Ectodermal cell (in vitro differentiated cells): Measurements from ENCODE around the gene ZNF154.

Experiments
- H3K27ac ChIP-seq: 2 replicates; pipeline ENCODE4 v1.7.0; 2013; ENCODE audit warnings: mild to moderate bottlenecking, low read depth, low read length; ENCODE audit not compliant: insufficient read depth, poor library complexity, severe bottlenecking
- H3K27me3 ChIP-seq: 2 replicates; pipeline ENCODE4 v1.7.0; 2013; ENCODE audit warnings: mild to moderate bottlenecking, low read length; ENCODE audit not compliant: insufficient read depth, control insufficient read depth, poor library complexity, severe bottlenecking
- H3K36me3 ChIP-seq: one replicate; pipeline ENCODE4 v1.7.0; 2013; ENCODE audit warnings: low read length; ENCODE audit not compliant: control insufficient read depth, insufficient read depth
- H3K4me1 ChIP-seq: one replicate; pipeline ENCODE4 v1.7.0; 2013; ENCODE audit warnings: low read length; ENCODE audit not compliant: control insufficient read depth, insufficient read depth
- H3K4me3 ChIP-seq: 2 replicates; pipeline ENCODE4 v1.7.0; 2013; ENCODE audit warnings: low read depth, low read length, control low read depth; ENCODE audit not compliant: insufficient read depth
- H3K9me3 ChIP-seq: 2 replicates; pipeline ENCODE4 v1.7.0; 2013; ENCODE audit warnings: mild to moderate bottlenecking, low read length, moderate library complexity; ENCODE audit not compliant: control insufficient read depth
- WGBS, 2 experiments: methylation state at CpG; one replicate each; pipeline ENCODE4 v1.1.7; 2013; ENCODE audit warnings: missing lambda C conversion rate in 2 of 2; 5-methylcytosine and 5-hydroxymethylcytosine counted together

ZNF154 gene

DNA sequence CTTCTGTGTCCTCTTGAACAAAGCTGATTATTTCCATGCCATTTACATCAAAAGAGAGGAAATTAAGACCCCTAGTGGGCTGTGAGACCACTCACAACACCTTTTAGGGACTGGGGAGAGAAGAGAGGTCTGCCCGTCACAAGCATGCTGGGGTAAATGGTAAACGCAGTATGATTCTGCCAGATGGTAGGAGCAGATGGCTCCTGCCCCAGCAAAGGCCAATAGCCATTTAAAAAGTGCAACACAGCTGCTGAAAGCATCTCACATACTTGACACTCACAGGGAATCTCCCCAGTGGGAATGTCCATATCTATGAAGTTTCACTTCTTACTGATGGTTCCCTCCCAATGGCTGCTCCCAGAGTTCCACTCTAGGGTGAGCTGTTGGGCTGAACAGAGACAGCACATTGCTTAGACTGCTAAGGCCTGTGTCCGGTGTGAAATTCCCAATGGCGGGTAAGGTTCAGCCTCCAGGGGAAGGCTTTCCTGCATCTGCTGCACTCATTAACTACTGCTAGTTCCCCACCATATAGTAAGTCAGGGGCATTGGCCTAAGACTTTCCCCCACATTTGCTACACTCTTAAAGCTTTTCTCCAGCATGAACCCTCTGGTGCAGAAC lies 11.0 kb upstream of the ZNF154 start:
- H3K4me3 ChIP-seq = no peak overlapping the region
- H3K27ac ChIP-seq = no peak overlapping the region
- no peaks in the 10 kb centered on the region for H3K9me3 ChIP-seq
- H3K27me3 ChIP-seq = no peaks in the 10 kb centered on the region
- no peaks in the 10 kb centered on the region for H3K4me1 ChIP-seq
- peaks cover 30% of the 10 kb centered on the region for H3K36me3 ChIP-seq
- 86 to 89% methylated on average over 4 of the region's 4 CpGs for WGBS, 2 experiments

DNA sequence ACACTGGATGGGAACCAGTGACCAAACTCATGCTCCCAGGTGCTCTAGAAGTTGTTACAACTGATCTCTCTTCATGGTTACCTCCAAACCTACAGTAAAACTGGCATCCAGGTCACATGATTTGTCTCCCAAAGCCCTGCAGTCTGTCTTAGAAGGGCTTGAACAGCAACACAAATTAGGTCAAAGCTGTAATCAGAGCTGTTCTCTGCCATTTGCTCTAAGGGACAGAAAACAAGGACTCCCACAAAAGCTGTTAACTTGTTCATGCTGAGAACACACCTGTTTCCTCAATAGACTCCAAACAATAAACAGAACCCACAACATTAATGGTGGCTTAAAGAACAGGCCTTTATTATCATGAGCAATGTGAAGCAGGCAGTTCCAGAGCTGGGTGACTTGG lies 10.4 kb upstream of the ZNF154 start:
- H3K4me1 ChIP-seq = no peaks in the 10 kb centered on the region
- no peaks in the 10 kb centered on the region for H3K9me3 ChIP-seq
- no peaks in the 10 kb centered on the region for H3K27me3 ChIP-seq
- no peak overlapping the region for H3K27ac ChIP-seq
- no peak overlapping the region for H3K4me3 ChIP-seq
- H3K36me3 ChIP-seq = peaks cover 30% of the 10 kb centered on the region

GRCh38 chr19:57712222-57712621 lies 3.2 kb upstream of the ZNF154 start:
- H3K4me3 ChIP-seq = no peak overlapping the region
- no peaks in the 10 kb centered on the region for H3K27me3 ChIP-seq
- no peaks in the 10 kb centered on the region for H3K9me3 ChIP-seq
- WGBS, 2 experiments = 78 to 82% methylated on average over 1 of the region's 1 CpG
- H3K4me1 ChIP-seq = no peaks in the 10 kb centered on the region
- H3K27ac ChIP-seq = no peak overlapping the region
- no peaks in the 10 kb centered on the region for H3K36me3 ChIP-seq

DNA sequence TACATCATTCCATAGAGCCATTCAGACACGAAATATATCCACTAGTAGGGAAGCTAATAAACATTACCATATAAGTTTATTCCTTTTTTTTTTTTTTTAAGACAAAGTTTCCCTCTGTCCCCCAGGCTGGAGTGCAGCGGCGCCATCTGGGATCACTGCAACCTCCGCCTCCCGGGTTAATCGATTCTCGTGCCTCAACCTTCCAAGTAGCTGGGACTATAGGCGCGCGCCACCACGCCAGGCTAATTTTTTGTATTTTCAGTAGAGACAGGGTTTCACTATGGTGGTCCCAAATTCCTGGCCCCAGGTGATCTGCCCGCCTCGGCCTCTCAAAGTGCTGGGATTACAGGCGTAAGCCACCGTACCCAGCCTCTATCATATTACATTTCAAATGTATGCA lies 612 bp upstream of the ZNF154 start:
- Histone ChIP-seq H3K9me3 (no peaks in the 10 kb centered on the region), H3K27ac (no peak overlapping the region), H3K27me3 (no peaks in the 10 kb centered on the region), H3K4me1 (no peaks in the 10 kb centered on the region), H3K36me3 (peaks cover 8% of the 10 kb centered on the region), H3K4me3 (peak overlapping the region; percentile 83)
- WGBS, 2 experiments = 67 to 76% methylated on average over 14 to 15 of the region's 15 CpGs

DNA sequence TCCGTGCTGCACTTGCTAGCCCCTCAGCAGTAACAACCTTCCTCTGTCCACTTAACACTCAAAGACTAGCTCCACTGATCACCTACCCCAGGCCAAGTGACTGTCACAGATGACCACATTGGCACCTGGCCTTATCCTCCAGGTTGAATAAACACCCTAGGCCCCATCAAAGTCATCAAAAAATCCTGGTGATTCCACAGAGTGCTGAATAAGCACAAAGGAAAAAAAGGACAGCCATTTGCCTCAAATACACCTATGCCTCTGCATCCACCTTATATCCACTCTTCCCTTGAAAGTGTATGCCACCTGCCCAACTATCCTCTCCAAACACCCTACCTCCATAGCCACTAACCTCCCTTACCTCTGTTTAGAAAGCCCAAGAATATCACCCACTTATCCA lies 2.7 kb downstream of the ZNF154 start:
- H3K27me3 ChIP-seq = no peaks in the 10 kb centered on the region
- WGBS, 2 experiments = 90 to 97% methylated on average over 1 of the region's 1 CpG
- peaks cover 40% of the 10 kb centered on the region for H3K36me3 ChIP-seq

DNA sequence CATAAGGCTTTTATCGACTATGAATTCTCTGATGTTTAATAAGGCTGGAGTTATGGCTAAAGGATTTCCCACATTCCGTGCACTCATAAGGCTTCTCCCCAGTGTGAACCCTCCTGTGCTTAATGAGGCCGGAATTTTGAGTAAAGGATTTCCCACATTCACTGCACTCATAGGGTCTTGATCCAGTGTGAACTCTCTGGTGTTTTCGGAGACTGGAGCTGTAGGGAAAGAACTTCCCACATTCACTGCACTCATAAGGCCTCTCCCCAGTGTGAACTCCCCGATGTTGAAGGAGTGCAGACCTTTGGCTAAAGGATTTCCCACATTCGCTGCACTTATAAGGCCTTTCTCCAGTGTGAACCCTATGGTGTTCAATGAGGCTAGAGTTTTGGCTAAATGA lies 7.4 kb downstream of the ZNF154 start:
- Histone ChIP-seq H3K4me3 (no peak overlapping the region), H3K27ac (no peak overlapping the region), H3K27me3 (no peaks in the 10 kb centered on the region), H3K9me3 (no peaks in the 10 kb centered on the region), H3K36me3 (peaks cover 62% of the 10 kb centered on the region), H3K4me1 (no peaks in the 10 kb centered on the region)
- WGBS, 2 experiments = 91 to 97% methylated on average over 6 of the region's 6 CpGs

More for the DNA sequence above, 2.7 kb downstream of the ZNF154 start:
- Histone ChIP-seq H3K9me3 (no peaks in the 10 kb centered on the region), H3K27ac (no peak overlapping the region), H3K4me3 (no peak overlapping the region), H3K4me1 (no peaks in the 10 kb centered on the region)

DNA sequence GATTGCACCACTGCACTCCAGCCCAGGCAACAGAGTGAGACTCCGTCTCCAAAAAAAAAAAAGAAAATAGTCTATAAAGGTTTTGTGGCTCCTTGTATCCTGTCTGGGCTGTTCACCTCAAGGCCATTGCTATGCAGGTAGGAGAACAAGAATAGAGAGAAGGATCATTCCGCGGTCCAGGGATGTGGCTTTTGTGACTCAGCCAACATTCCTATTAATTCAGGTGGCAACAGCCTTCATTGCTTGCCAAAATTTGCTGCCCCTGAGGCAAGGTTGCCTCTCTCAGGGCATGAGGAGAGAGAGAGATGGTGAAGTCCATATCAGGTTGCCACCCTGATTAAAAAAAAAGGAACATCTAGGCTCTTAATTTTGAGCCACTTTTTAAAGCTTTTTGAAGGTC lies 19.3 kb downstream of the ZNF154 start:
- H3K27me3 ChIP-seq = no peaks in the 10 kb centered on the region
- H3K36me3 ChIP-seq = peaks cover 57% of the 10 kb centered on the region
- H3K27ac ChIP-seq = no peak overlapping the region
- H3K4me1 ChIP-seq = no peaks in the 10 kb centered on the region
- 93 to 96% methylated on average over 3 of the region's 3 CpGs for WGBS, 2 experiments
- peaks cover 12% of the 10 kb centered on the region for H3K9me3 ChIP-seq
- no peak overlapping the region for H3K4me3 ChIP-seq

GRCh38 chr19:57688011-57688763 lies 20.8 kb downstream of the ZNF154 start:
- Histone ChIP-seq H3K27me3 (no peaks in the 10 kb centered on the region), H3K4me1 (no peaks in the 10 kb centered on the region), H3K4me3 (no peak overlapping the region), H3K36me3 (peaks cover 70% of the 10 kb centered on the region), H3K27ac (no peak overlapping the region), H3K9me3 (peaks cover 12% of the 10 kb centered on the region)
- WGBS, 2 experiments = 96% methylated on average over 6 of the region's 6 CpGs

DNA sequence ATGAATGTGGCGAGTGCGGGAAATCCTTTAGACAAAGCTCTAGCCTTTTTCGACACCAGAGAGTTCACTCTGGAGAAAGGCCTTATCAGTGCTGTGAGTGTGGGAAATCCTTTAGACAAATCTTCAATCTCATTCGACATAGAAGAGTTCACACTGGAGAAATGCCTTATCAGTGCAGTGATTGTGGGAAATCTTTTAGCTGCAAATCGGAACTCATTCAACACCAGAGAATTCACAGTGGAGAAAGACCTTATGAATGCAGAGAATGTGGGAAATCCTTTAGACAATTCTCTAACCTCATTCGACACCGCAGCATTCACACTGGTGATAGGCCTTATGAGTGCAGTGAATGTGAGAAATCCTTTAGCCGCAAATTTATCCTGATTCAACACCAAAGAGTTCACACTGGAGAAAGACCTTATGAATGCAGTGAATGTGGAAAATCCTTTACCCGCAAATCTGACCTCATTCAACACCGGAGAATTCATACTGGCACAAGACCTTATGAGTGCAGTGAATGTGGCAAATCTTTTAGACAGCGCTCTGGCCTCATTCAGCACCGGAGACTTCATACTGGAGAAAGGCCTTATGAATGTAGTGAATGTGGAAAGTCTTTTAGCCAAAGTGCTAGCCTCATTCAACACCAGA lies 21.5 kb downstream of the ZNF154 start:
- H3K4me3 ChIP-seq = no peak overlapping the region
- peaks cover 12% of the 10 kb centered on the region for H3K9me3 ChIP-seq
- H3K27me3 ChIP-seq = no peaks in the 10 kb centered on the region
- WGBS, 2 experiments = 97 to 98% methylated on average over 12 of the region's 12 CpGs
- H3K27ac ChIP-seq = no peak overlapping the region
- peaks cover 71% of the 10 kb centered on the region for H3K36me3 ChIP-seq
- no peaks in the 10 kb centered on the region for H3K4me1 ChIP-seq

DNA sequence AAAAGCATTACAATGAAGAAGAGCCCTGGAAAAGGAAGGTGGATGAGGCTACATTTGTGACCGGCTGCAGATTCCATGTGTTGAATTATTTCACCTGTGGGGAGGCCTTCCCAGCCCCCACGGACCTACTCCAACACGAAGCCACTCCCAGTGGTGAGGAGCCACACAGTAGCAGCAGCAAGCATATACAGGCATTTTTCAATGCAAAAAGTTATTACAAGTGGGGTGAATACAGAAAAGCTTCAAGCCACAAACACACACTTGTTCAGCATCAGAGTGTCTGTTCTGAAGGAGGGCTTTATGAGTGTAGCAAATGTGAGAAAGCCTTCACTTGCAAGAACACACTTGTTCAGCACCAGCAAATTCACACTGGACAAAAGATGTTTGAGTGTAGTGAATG lies 22.3 kb downstream of the ZNF154 start:
- H3K36me3 ChIP-seq = peaks cover 71% of the 10 kb centered on the region
- no peak overlapping the region for H3K4me3 ChIP-seq
- peaks cover 12% of the 10 kb centered on the region for H3K9me3 ChIP-seq
- WGBS, 2 experiments = 93 to 96% methylated on average over 3 of the region's 3 CpGs
- no peaks in the 10 kb centered on the region for H3K27me3 ChIP-seq
- H3K4me1 ChIP-seq = no peaks in the 10 kb centered on the region
- no peak overlapping the region for H3K27ac ChIP-seq
